CD1c-positive myeloid dendritic cell (primary cell): Measurements from ENCODE around the gene MYBL2.
A peak's percentile ranks its signal among the peaks of the same experiment; 100 is the strongest.
"Not testable (repeated sequence)": the region's sequence is repeated elsewhere in the genome, so short reads cannot be mapped to it uniquely, and the experiment has no call there.

Experiments
- DNase-seq: peaks from one replicate; pipeline ENCODE4 v3.0.0-alpha.2; 2016; ENCODE audit errors: extremely low spot score

MYBL2 gene

DNA sequence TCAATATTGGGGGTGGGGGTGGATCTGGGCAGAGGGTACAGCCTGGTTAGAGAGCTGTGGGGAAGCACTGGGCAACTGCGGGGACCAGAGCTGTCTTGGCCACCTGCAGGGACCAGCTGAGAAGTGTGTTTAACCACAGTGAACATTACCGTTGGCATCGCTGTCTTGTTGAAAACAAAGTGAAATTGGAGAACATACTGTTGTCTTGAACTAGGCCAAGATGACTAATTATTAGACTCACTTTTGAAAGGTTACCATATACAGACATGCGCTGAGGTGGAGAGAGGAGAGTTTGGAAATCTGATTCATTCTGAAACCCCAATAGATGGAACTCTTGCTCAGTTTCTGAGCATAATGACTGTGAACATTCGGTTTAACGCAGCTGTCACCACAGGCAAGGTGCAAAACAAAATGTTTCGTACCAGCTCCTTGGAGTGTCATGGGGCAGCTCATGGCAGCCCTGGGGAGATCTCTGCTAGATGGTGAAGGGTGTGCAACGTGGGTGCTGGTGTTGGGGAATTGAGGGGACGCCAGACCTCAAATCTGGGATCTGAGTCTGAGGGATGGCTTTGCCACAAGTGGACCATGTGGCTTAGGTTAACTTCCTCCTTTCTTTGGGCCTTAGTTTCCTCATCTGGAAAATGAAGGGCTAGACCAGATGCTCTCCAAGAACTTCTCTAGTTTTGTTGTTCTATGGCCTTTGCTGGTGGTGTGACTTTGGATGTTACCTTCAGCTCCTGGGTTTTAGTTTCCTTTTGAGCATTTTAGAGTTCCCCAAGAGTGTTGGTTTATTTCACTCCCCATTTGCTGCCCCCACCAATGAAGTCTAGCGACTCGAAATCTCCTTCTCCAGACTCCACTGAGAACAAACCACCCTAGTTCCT lies 84.5 kb downstream of the MYBL2 start:
- DNase-seq: peak; percentile 65

DNA sequence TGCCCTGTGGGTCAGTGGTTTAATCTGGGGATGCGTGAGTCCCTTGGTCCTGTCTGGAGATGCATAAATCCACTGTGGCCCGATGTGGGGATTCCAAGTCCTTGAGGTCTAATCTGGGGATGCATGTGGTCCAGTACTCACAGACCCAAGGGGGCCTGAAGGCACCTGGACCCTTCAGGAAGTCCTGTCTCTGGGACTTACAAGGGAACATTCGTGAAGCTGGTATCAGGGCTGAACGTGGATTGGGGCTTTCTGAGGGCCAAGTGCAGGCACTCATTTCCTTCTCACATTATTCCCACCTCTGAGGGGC lies 85.1 kb downstream of the MYBL2 start:
- no peak for DNase-seq

DNA sequence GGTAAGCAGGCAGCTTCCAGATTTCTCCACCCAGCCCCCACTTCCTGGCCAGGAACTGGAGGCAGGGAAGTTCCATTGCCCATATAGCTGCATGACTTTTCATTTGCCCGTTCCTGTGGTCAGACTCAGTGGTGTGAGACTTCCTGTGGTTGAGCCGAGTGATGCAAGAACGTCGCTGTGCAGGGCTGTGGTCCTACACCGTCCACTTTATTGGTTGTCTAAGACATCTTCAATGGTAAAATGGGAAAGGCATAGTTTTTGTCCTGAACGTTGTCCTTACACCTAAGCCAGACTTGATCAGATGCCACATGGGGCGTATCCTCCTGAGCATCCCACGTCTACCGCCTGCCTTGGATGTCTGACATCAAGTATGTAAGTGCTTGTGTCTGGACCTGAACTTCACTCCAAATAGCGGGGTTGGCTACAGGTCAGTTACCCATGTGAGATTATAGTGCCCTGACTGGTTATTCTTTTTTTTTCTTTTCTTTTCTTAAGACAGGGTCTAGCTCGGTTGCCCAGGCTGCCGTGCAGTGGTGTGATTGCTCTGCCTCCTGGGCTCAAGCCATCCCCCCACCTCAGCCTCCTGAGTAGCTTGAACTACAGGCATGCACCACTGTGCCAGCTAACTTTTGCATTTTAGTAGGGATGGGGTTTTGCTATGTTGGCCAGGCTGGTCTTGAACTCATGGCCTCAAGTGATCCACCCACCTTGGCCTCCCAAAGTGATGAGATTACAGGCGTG lies 85.8 kb downstream of the MYBL2 start:
- DNase-seq: peak; percentile 57

DNA sequence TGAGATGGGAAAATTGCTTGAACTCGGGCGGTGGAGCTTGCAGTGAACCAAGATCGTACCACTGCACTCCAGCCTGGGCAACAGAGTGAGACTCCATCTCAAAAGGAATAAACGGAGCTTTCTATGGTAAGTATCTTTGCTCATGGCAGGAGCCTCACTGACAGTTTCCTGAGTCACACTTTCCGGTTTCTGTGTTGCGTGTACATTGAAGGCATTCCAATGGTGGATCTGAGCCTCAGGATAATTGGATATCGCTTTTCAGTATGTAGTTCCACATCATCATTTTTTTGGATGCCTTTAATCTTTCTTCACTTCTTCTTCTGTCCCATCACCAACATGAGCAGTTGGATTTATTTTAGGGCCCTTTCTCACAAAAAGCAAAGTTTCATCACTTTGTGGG lies 88.5 kb downstream of the MYBL2 start:
- no peak for DNase-seq

DNA sequence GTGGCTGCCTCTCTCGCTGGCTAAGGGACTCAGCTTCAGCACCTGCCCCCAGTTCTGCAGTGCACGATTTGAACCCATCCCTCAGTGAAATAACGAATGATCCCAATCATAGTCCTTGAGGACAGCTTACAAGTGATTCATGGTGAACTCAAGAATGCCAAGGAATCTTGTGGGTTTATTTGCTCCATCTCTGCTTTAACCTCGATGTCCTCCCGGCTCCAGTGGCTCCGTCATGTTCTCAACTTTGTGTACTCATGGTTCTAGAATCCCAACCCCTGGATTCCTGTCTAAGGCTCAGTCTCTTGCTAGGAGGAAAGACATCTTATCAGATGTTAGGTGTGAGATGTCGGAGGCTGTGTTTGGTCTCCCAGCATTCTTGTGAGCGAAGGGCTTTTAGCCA lies 88.9 kb downstream of the MYBL2 start:
- no peak for DNase-seq

DNA sequence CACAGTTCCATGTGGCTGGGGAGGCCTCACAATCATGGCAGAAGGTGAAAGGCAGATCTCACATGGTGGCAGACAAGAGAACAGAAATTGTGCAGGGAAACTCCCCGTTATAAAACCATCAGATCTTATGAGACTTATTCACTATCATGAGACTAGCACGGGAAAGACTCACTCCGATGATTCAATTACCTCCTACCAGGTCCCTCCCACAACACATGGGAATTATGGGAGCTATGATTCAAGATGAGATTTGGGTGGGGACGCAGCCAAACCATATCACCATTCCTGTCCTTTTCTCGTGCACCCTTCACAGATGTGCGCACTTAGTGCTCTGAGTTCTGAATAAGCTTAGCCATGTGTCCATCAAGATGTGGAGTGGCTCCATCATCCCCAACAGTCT lies 91.0 kb downstream of the MYBL2 start:
- DNase-seq: not testable (repeated sequence)

DNA sequence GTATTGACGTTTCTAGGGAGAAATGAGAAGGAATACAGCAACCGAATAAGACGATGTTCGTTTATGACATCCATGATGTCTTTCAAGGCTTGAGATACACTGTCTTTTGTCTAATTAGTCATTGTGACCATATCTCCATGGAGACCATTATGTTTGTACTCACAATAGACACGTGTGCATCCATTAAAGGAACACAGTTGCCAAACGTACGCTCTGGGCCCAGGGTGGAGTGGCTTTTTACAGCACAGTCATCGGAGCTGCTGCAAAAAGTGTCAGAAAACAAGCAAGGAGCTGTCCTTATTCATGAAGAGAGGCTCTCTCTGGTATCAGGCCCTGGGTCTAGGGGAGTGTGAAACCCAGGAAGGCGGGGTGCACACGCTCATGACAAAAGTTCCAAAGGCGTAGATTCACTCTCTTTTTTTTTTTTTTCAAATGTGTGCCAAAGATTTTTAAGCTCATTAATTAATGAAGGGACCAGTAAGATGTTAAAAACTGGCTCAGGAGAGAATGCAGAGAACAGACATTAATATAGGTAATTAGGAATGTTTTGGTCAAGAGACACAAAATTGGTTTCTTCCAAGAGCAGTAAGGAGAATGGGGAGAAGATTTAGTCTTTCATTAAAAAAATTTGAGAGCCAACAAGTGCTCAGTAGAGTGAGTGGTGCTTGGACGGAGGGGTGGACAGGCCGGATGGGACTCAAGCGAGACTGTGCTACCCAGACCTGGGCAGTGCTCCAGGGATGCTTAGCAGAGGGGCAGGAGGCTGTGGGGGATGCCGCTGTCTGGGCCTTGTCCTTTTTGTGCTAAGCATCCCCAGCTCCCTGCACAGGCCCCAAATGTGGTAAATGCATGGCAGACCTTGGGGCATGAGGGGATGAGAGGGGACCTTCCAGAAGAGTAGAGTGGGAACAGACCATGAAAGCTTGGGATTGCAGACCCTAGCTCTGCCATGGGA lies 94.7 kb downstream of the MYBL2 start:
- DNase-seq: no peak

DNA sequence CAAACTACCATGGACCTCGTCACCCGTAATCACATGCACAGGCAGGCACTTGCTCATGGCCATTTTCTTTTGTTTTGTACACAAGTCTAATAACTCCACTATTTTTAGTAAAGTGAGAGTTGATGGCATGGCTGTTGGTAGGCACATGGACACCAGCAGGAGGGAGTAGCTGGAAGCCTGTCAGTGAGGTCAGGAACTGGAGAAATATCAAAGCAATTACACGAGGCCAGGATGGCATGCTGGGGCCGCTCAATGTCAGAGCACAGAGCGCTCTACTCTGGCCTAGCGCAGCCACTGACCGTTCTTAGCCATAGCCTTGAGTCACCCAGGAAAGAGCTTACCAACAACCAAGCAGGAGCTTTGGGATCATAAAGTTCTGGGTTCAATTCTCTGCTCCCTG lies 96.0 kb downstream of the MYBL2 start:
- no peak for DNase-seq

DNA sequence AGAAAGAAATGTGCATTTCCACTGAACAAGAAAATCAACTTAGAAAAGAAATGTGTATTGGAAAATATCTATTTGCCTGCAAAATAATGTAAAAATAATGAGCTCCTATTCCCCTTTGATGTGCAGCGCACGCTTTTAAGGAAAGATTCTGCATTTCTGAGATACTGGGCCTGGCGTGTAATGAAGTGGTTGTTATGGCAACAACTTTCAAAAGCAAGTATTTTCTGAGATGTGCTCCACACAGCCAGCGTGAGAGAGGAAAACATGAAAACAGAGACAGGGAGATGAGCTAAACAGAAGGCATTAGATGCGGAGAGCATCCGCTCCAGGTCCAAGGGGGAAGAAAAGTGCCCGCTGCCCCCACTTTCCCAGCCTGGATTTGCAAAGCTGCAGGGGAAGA lies 99.0 kb downstream of the MYBL2 start:
- no peak for DNase-seq
